GM21360 (cell line): ENCODE results near the gene DCLRE1A.

Experiments
- ATAC-seq: cut with Tn5 transposase; IDR thresholded peaks from one replicate; pipeline ENCODE4 v1.9.1; 2021; ENCODE audit warnings: mild to moderate bottlenecking, moderate library complexity; ENCODE audit not compliant: unreplicated experiment

Gene DCLRE1A

DNA sequence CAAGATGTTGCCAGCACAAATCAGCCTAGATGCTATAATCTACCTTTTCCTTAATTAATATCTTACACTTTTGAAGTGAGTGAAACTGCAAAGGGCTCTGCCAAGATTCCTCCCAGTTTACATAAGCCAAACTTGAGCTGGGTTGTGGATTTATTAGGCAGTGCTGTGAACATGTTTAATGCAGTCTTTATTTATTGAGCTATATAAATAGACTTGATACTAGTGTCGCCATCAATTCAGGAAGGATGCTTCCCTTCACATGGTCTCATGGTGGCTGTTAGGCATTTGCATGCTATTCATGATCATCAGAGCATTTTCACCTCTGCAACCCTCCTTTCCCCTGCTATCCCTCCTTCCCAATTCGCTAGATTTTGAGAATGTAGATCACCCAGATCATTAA, 62.2 kb downstream of the DCLRE1A start:
- ATAC-seq: no peak

DNA sequence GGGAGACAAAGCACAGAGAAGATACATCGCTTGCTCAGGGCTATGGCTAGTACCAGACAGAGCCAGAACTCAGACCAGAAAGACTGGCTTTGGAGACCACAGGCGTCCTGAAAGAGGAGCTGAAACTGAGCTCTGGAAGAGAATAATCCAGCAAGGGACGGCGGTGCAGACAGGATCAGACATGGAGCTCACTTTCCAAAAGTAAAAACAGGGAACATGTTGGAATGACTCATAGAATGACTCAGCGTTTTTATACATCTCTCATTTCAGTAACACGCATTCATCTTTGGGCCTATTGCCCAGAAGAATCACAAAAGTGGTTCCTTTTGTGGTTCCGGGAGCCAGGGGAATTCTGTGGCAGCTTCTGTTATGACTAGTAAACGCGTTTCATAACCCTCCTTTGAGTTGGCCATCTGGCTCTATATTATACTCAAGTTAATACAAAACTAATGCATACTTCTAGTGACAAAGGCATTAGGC, 65.2 kb downstream of the DCLRE1A start:
- no peak for ATAC-seq
